Adipose tissue (tissue), 3 donors: Measurements from ENCODE around the gene RTTN. TPM values are rescaled to one million over a fixed set of nuclear protein-coding genes. Genes with fewer than 3 reads are reported as not detected.

ENCODE experiments used
- H3K27ac ChIP-seq: one replicate; pipeline ENCODE4 v1.5.1; 2013; ENCODE audit warnings: low read depth, low read length
- WGBS, 3 donors: extraction: QIAGEN DNeasy Blood & Tissue Kit; methylation state at CpG; one replicate each; pipeline ENCODE4 v1.1.7; 2013; 5-methylcytosine and 5-hydroxymethylcytosine counted together
- polyA plus RNA-seq, 3 donors: library from polyadenylated mRNA; stranded (reverse); fragments of 200-250 nt; gene quantifications; one replicate each; pipeline ENCODE4 v1.2.3, GENCODE V29; 2013
- donor health status: healthy with polysubstance abuse.
- donor health status: Bipolar disorder and iron deficiency.
- donor health status: healthy.

RTTN gene
- polyA plus RNA-seq, 3 donors: 2.6 to 3.0 (median 2.8) TPM

DNA sequence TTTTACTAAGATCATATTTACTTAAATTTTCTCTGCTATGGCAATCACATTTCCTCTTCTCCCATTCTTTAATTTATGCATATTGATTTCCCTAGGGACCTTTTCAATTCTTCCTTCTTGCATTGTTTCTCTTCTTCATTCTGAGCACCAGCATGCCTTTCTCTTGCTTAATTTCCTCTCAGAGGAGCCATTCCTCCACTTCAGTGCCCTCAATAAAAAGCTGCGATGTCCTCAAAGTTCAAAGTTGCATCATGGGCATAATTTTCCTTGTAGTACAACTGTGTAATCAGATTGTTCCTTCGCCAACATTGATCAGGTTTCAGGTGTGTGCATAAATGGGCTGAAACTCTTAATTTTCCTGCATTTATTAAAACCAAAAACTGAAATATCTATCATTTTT, 236.0 kb downstream of the RTTN start:
- 69 to 92% (median 72%) methylated on average over 2 of the region's 2 CpGs for WGBS, 3 donors
- H3K27ac ChIP-seq: no peak overlapping the region

GRCh38 chr18:69968039-69968438, 237.4 kb downstream of the RTTN start:
- H3K27ac ChIP-seq: no peak overlapping the region
- 77 to 81% (median 80%) methylated on average over 8 of the region's 8 CpGs for WGBS, 3 donors

GRCh38 chr18:69963196-69963595, 242.3 kb downstream of the RTTN start:
- 94 to 99% (median 95%) methylated on average over 4 of the region's 4 CpGs for WGBS, 3 donors

GRCh38 chr18:69961718-69962117, 243.8 kb downstream of the RTTN start:
- 91 to 98% (median 97%) methylated on average over 3 of the region's 3 CpGs for WGBS, 3 donors
- H3K27ac ChIP-seq: no peak overlapping the region

More at GRCh38 chr18:69963196-69963595, 242.3 kb downstream of the RTTN start:
- H3K27ac ChIP-seq: no peak overlapping the region

DNA sequence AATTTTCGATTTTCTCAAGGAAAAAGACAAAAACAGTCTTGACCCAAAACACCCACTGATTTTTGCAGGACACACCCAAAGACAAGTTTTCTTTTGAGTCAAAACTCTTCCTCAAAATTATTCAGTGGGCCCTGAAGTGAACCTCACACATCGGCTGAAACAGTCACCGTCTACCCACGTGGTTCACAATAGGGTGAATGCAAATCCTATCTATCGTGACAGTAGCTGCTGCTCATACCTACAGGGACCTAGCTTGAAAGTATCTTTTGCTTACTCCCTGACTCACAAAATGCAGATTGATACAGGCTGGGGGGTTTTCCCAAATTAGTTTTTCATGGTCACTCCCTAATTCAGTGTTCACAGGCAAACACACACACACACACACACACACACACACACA, 247.1 kb downstream of the RTTN start:
- H3K27ac ChIP-seq: no peak overlapping the region
- WGBS, 3 donors: 88 to 90% (median 90%) methylated on average over 5 of the region's 5 CpGs

GRCh38 chr18:69957747-69958146, 247.7 kb downstream of the RTTN start:
- WGBS, 3 donors: 88 to 96% (median 90%) methylated on average over 3 of the region's 3 CpGs
- H3K27ac ChIP-seq: no peak overlapping the region

DNA sequence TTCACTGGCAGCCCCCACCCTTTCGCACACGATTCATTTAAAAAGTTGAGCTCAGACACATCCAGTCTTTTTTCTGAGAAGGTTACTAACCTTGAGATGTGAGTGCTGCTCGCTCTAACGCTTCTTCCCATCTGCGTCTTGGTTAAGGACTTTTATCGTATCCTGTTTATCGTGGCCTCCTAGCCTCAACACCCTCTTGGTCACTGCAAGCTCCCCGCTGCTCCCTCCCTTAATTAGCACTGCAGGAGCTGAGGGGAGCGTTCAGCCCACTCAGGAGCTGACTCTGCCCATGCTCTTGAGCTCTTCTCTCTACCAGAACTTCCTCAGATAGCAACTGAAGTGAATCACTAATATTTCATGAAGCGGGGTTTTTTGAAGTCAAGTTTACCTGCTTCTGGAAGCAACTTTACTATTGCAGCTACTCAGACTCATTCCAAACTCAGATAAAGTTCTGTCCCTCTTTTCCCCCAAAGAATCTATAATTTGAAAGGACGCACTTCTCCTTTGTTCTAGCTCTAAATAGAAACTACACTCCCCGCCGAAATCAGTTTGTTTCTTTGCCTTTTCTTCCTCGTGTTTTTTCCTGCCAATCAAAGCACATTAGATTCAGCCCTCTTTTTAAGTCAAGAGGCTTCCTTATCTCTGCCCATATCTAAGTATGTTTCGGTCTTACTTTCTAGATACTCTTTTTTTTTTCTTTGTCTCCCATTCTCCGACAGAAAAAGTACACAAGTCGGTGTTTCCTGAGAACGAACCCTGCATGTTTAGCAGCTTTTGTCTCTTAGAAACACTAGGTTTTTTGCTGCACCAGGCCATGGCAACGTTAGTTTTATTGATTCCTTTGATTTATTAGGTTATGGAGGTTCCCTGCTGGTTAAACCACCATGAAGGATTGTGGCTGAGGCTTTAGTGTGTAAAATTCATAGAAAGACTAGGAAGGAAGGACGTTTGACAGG, 248.5 kb downstream of the RTTN start:
- 58 to 62% (median 59%) methylated on average over 20 of the region's 20 CpGs for WGBS, 3 donors
- no peak overlapping the region for H3K27ac ChIP-seq

GRCh38 chr18:69956057-69956456, 249.4 kb downstream of the RTTN start:
- H3K27ac ChIP-seq: no peak overlapping the region
- 79 to 84% (median 82%) methylated on average over 5 of the region's 5 CpGs for WGBS, 3 donors

GRCh38 chr18:69954719-69955480, 250.6 kb downstream of the RTTN start:
- WGBS, 3 donors: 63 to 79% (median 66%) methylated on average over 5 of the region's 5 CpGs
- H3K27ac ChIP-seq: no peak overlapping the region

DNA sequence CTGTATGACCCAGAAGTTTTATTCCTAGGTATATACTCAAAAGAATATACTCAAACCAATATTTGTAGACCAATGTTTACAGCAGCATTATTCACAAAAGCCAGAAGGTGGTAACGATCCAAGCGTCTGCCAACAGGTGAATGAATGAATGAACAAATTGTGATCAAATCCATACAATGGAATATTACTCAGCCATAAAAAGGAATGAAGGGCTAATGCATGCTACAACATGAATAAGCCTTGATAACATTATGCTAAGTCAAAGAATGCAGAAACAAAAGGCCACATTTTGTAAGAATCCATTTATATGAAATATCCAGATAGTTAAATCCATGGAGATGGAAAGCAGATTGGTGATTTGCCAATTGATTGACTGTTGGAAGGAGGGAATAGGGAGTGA, 252.3 kb downstream of the RTTN start:
- no peak overlapping the region for H3K27ac ChIP-seq
- 95 to 99% (median 96%) methylated on average over 2 of the region's 2 CpGs for WGBS, 3 donors

Other genes starting within 250 kb of the RTTN start
- gene SOCS6, start 83.4 kb upstream of the RTTN start, polyA plus RNA-seq: 1 to 10 TPM; 4.0 to 9.4 (median 4.5) TPM